NB4 (cell line): ENCODE measurements around the gene DRP2.

Experiments
- CTCF ChIP-seq: IDR thresholded peaks from one replicate; pipeline ENCODE4 v1.5.1; 2012; ENCODE audit warnings: low read depth, low read length
- POLR2A ChIP-seq: IDR thresholded peaks from 2 replicates; pipeline ENCODE4 v1.6.1; 2011; ENCODE audit warnings: mild to moderate bottlenecking; ENCODE audit not compliant: insufficient read length; ENCODE audit errors: extremely low read depth

- TF ChIP-seq CTCF (no peak), POLR2A (no peak)
These were observed 28.3 kb upstream of the DRP2 start for GRCh38 chrX:101191217-101191750.
